Transverse colon (tissue), 4 donors: ENCODE data around the gene CHURC1.

Experiments
- POLR2A ChIP-seq: fragments of 450-650 bp; IDR thresholded peaks from one replicate; pipeline ENCODE4 v1.6.1; 2016; ENCODE audit warnings: antibody characterized with exemption, mild to moderate bottlenecking, moderate library complexity
- POLR2AphosphoS5 ChIP-seq, 3 donors: sonication (generic); formaldehyde crosslinking; IDR thresholded peaks; one replicate each; pipeline ENCODE4 v1.6.1; 2016; ENCODE audit warnings: antibody characterized with exemption in 3 of 3
- TF ChIP-seq, protein P1 (sequence below), 5 experiments: fragments of 200-600 bp in 3 of 5; fragments of 450-650 bp in 2 of 5; sonication (generic) in 3 of 5; IDR thresholded peaks; 1 replicate in 2 of 5; 2 replicates in 3 of 5; pipeline ENCODE4 v1.5.1; 2016 to 2017; ENCODE audit warnings: antibody characterized with exemption in 5 of 5, inconsistent platforms in 3 of 5, mild to moderate bottlenecking in 2 of 5, moderate library complexity in 1 of 5

- TF ChIP-seq, protein P1, sequence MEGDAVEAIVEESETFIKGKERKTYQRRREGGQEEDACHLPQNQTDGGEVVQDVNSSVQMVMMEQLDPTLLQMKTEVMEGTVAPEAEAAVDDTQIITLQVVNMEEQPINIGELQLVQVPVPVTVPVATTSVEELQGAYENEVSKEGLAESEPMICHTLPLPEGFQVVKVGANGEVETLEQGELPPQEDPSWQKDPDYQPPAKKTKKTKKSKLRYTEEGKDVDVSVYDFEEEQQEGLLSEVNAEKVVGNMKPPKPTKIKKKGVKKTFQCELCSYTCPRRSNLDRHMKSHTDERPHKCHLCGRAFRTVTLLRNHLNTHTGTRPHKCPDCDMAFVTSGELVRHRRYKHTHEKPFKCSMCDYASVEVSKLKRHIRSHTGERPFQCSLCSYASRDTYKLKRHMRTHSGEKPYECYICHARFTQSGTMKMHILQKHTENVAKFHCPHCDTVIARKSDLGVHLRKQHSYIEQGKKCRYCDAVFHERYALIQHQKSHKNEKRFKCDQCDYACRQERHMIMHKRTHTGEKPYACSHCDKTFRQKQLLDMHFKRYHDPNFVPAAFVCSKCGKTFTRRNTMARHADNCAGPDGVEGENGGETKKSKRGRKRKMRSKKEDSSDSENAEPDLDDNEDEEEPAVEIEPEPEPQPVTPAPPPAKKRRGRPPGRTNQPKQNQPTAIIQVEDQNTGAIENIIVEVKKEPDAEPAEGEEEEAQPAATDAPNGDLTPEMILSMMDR (IDR thresholded peaks at IDR 0.05), result no peak
- no peak for TF ChIP-seq POLR2AphosphoS5 (IDR thresholded peaks at IDR 0.05)
- no peak for TF ChIP-seq POLR2A
These were observed 46.6 kb downstream of the CHURC1 start for GRCh38 chr14:64960762-64961276.
